ENCODE results near the gene FLNA. TPM values are rescaled to one million over a fixed set of nuclear protein-coding genes. Genes with fewer than 3 reads are reported as not detected.

FLNA gene
- total RNA-seq, result 1,000 to 10,000 TPM in 4 of 5 donors, 100 to 1,000 TPM in 1; 893 to 1,483 (median 1,268) TPM
- 959 TPM for total RNA-seq (2013)
- total RNA-seq, result 1,477 to 3,859 (median 2,127) reads per million in 29 experiments

DNA sequence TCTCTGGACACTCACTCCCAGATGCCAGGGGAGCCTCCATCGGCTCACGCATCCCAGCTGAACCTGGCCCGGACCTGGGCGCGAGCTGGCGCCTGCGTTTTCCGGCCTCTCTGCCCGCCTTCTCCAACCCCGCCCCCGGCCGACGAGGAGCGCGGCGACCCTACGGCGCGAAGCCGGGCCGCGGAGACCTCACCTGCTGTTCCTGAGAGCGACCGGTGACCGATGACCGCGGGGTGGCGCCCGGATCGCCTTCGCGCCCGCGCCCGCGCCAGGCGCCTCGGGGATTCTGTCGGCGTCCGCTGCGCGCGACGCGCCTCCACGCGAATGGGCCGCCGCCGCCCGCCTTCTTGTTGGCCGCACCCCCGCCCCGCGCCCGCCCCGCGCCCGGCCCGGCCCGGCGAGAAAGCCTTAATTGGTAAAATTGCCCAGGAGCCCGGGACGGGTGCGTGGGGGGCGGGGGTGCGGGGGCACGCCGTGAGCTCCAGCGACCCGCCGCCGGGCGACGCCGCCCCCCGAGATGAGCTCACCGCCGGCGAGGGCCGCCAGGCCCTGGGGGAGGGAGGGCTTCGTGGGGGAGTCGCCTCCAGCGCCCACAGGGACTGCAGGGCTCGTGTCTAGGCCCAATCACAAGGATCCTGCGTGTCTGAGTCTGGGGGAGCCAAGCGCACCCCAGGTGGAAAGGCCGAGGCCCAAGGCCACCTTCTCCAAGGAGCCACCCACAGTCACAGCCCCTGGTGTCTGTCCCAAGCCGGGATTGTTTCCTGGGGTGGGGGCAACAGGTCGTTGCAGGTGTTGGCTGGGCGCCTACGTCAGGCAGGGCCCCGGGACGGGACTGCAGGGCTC is at the start of gene FLNA:
FLNA (minus strand) TSS at position 322 of the 843 bp plus-strand sequence. CDS start 3,389 bp downstream, outside the sequence.
- peak within 1 kb of the TSS; percentile 44 to 88 (median 61) for H3K4me3 Mint-ChIP-seq
- ATAC-seq (replicated peaks in 1 of 4) (no peak), DNase-seq (peak in 4 of 35 experiments; percentile 23 to 47 (median 34))
- H3K27ac Mint-ChIP-seq, result peak within 1 kb of the TSS; percentile 23 to 34
- ChIA-PET POLR2A (no interaction called here), CTCF (interaction anchor here in 1 of 2 donors (0.6 kb wide), 1 partner anchor 48 kb away, joined by 3 read pairs; no protein-coding TSS in a partner anchor)
- WGBS (ENCODE audit: insufficient coverage), result 3% methylated on average over 24 of the region's 95 CpGs
- H3K36me3 Mint-ChIP-seq, result no peaks in the 10 kb centered on the region
- Histone ChIP-seq H3K27me3 (replicated peaks in 1 of 2; ENCODE audit: control insufficient read depth in 2 of 2, extremely low read depth in 1 of 2, insufficient read depth in 2 of 2, low read length in 1 of 2) (no peaks in the 10 kb centered on the region), H3K4me1 (ENCODE audit: control insufficient read depth in 1 of 2, extremely low read depth in 1 of 2, insufficient read depth in 2 of 2, low read length in 2 of 2) (peaks cover 7 to 49% of the 10 kb centered on the region in 2 experiments), H3K36me3 (ENCODE audit: control insufficient read depth in 2 of 2, extremely low read depth in 1 of 2, insufficient read depth in 1 of 2, low read length in 1 of 2) (peaks cover 0 to 2% of the 10 kb centered on the region in 2 donors), H3K9me3 (no peaks in the 10 kb centered on the region), H3K27ac (ENCODE audit: low read length) (peak within 1 kb of the TSS; percentile 73), H3K4me3 (ENCODE audit: control insufficient read depth in 1 of 2, extremely low read depth in 1 of 2, low read length in 1 of 2) (peak within 1 kb of the TSS; percentile 45 to 51)
- no peaks in the 10 kb centered on the region for H3K27me3 Mint-ChIP-seq
- peaks cover 11 to 23% (median 21%) of the 10 kb centered on the region in 3 donors for H3K4me1 Mint-ChIP-seq
- H3K9me3 Mint-ChIP-seq, result no peaks in the 10 kb centered on the region

GRCh38 chrX:154420402-154420756 is 45.9 kb upstream of the FLNA start:
- Mint-ChIP-seq H3K4me3 (no peak overlapping the region), H3K36me3 (no peaks in the 10 kb centered on the region), H3K27ac (no peak overlapping the region), H3K27me3 (no peaks in the 10 kb centered on the region), H3K9me3 (no peaks in the 10 kb centered on the region), H3K4me1 (peaks cover 0 to 2% (median 0%) of the 10 kb centered on the region in 3 donors)
- no peak overlapping the region for H3K4me3 ChIP-seq (ENCODE audit: control insufficient read depth in 1 of 2, extremely low read depth in 1 of 2, low read length in 1 of 2)
- no peaks in the 10 kb centered on the region for H3K9me3 ChIP-seq
- H3K4me1 ChIP-seq (ENCODE audit: control insufficient read depth in 1 of 2, extremely low read depth in 1 of 2, insufficient read depth in 2 of 2, low read length in 2 of 2), result no peaks in the 10 kb centered on the region
- H3K27ac ChIP-seq (ENCODE audit: low read length), result no peak overlapping the region
- 95% methylated on average over 5 of the region's 10 CpGs for WGBS (ENCODE audit: insufficient coverage)
- ATAC-seq (replicated peaks in 1 of 4), result no peak
- H3K27me3 ChIP-seq (replicated peaks in 1 of 2; ENCODE audit: control insufficient read depth in 2 of 2, extremely low read depth in 1 of 2, insufficient read depth in 2 of 2, low read length in 1 of 2), result no peaks in the 10 kb centered on the region
- ChIA-PET CTCF (no interaction called here), POLR2A (no interaction called here)
- no peak for DNase-seq
- peaks cover 0 to 3% of the 10 kb centered on the region in 2 donors for H3K36me3 ChIP-seq (ENCODE audit: control insufficient read depth in 2 of 2, extremely low read depth in 1 of 2, insufficient read depth in 1 of 2, low read length in 1 of 2)

DNA sequence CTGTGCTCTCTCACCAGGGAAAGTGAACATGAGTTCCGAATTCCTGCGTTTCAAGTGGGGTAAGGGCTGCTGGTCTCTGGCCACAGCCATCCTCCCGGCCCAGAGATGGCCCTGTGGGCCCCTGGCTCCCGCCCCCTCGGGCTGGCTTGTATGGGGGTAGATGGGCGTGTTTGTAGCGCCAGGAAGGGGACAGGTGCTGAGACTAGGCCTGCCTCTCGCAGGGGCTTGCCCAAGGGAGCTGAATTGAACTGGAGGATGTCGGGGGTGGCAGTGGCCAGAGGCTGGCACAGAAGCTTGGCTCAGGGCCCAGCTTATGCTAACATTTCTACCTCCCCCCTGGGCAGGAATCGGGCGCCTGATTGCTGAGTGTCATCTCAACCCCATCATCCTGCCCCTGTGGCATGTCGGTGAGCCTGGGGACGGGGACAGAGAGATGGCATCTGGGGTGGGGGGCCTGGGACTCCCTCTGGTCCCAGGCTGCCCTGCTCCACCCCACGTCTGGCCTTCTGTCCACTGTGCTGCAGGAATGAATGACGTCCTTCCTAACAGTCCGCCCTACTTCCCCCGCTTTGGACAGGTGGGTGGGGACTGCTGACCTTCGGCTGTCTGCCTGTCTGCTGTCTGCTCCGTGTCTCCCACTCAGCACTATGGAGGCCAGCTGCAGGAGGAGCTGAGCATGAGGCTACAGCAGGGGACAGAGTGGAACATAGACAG is 45.4 kb upstream of the FLNA start:
- Mint-ChIP-seq H3K27me3 (no peaks in the 10 kb centered on the region), H3K4me1 (peaks cover 0 to 2% (median 0%) of the 10 kb centered on the region in 3 donors), H3K9me3 (no peaks in the 10 kb centered on the region), H3K4me3 (no peak overlapping the region), H3K36me3 (no peaks in the 10 kb centered on the region), H3K27ac (no peak overlapping the region)
- CTCF ChIA-PET, result no interaction called here
- DNase-seq, result no peak
- no peak for ATAC-seq (replicated peaks in 1 of 4)
- no peaks in the 10 kb centered on the region for H3K27me3 ChIP-seq (replicated peaks in 1 of 2; ENCODE audit: control insufficient read depth in 2 of 2, extremely low read depth in 1 of 2, insufficient read depth in 2 of 2, low read length in 1 of 2)
- no peak overlapping the region for H3K27ac ChIP-seq (ENCODE audit: low read length)
- no peaks in the 10 kb centered on the region for H3K4me1 ChIP-seq (ENCODE audit: control insufficient read depth in 1 of 2, extremely low read depth in 1 of 2, insufficient read depth in 2 of 2, low read length in 2 of 2)
- POLR2A ChIA-PET, result no interaction called here
- no peaks in the 10 kb centered on the region for H3K9me3 ChIP-seq
- H3K4me3 ChIP-seq (ENCODE audit: control insufficient read depth in 1 of 2, extremely low read depth in 1 of 2, low read length in 1 of 2), result no peak overlapping the region
- H3K36me3 ChIP-seq (ENCODE audit: control insufficient read depth in 2 of 2, extremely low read depth in 1 of 2, insufficient read depth in 1 of 2, low read length in 1 of 2), result peaks cover 0 to 3% of the 10 kb centered on the region in 2 donors
- WGBS (ENCODE audit: insufficient coverage), result 100% methylated on average over 3 of the region's 19 CpGs

GRCh38 chrX:154419189-154419588 is 44.8 kb upstream of the FLNA start:
- Histone ChIP-seq H3K4me1 (ENCODE audit: control insufficient read depth in 1 of 2, extremely low read depth in 1 of 2, insufficient read depth in 2 of 2, low read length in 2 of 2) (no peaks in the 10 kb centered on the region), H3K36me3 (ENCODE audit: control insufficient read depth in 2 of 2, extremely low read depth in 1 of 2, insufficient read depth in 1 of 2, low read length in 1 of 2) (peaks cover 0 to 3% of the 10 kb centered on the region in 2 donors), H3K27ac (ENCODE audit: low read length) (no peak overlapping the region), H3K27me3 (replicated peaks in 1 of 2; ENCODE audit: control insufficient read depth in 2 of 2, extremely low read depth in 1 of 2, insufficient read depth in 2 of 2, low read length in 1 of 2) (no peaks in the 10 kb centered on the region), H3K9me3 (no peaks in the 10 kb centered on the region), H3K4me3 (ENCODE audit: control insufficient read depth in 1 of 2, extremely low read depth in 1 of 2, low read length in 1 of 2) (no peak overlapping the region)
- ChIA-PET POLR2A (no interaction called here), CTCF (no interaction called here)
- Mint-ChIP-seq H3K27ac (peak overlapping the region in 1 of 2 donors; percentile 12), H3K4me1 (peaks cover 0 to 2% (median 0%) of the 10 kb centered on the region in 3 donors), H3K27me3 (no peaks in the 10 kb centered on the region), H3K9me3 (no peaks in the 10 kb centered on the region), H3K36me3 (no peaks in the 10 kb centered on the region), H3K4me3 (no peak overlapping the region)
- WGBS (ENCODE audit: insufficient coverage), result 81% methylated on average over 6 of the region's 8 CpGs
- DNase-seq (no peak), ATAC-seq (replicated peaks in 1 of 4) (no peak)

- DNase-seq (no peak), ATAC-seq (replicated peaks in 1 of 4) (no peak)
- Mint-ChIP-seq H3K9me3 (no peaks in the 10 kb centered on the region), H3K27me3 (no peaks in the 10 kb centered on the region), H3K4me3 (no peak overlapping the region), H3K4me1 (peaks cover 5 to 7% (median 6%) of the 10 kb centered on the region in 3 donors), H3K36me3 (no peaks in the 10 kb centered on the region), H3K27ac (no peak overlapping the region)
- Histone ChIP-seq H3K36me3 (ENCODE audit: control insufficient read depth in 2 of 2, extremely low read depth in 1 of 2, insufficient read depth in 1 of 2, low read length in 1 of 2) (peaks cover 0 to 9% of the 10 kb centered on the region in 2 donors), H3K27me3 (replicated peaks in 1 of 2; ENCODE audit: control insufficient read depth in 2 of 2, extremely low read depth in 1 of 2, insufficient read depth in 2 of 2, low read length in 1 of 2) (no peaks in the 10 kb centered on the region), H3K9me3 (no peaks in the 10 kb centered on the region), H3K4me1 (ENCODE audit: control insufficient read depth in 1 of 2, extremely low read depth in 1 of 2, insufficient read depth in 2 of 2, low read length in 2 of 2) (peaks cover 0 to 9% of the 10 kb centered on the region in 2 experiments), H3K27ac (ENCODE audit: low read length) (no peak overlapping the region), H3K4me3 (ENCODE audit: control insufficient read depth in 1 of 2, extremely low read depth in 1 of 2, low read length in 1 of 2) (no peak overlapping the region)
- CTCF ChIA-PET, result interaction anchor here in 1 of 2 donors (1.2 kb wide), 1 partner anchor 132 kb away, joined by 3 read pairs; no protein-coding TSS in a partner anchor
- POLR2A ChIA-PET, result no interaction called here
- WGBS (ENCODE audit: insufficient coverage), result no CpG with 5 or more reads among the region's 7 CpGs
Observed at GRCh38 chrX:154417157-154417556, 42.7 kb upstream of the FLNA start.

DNA sequence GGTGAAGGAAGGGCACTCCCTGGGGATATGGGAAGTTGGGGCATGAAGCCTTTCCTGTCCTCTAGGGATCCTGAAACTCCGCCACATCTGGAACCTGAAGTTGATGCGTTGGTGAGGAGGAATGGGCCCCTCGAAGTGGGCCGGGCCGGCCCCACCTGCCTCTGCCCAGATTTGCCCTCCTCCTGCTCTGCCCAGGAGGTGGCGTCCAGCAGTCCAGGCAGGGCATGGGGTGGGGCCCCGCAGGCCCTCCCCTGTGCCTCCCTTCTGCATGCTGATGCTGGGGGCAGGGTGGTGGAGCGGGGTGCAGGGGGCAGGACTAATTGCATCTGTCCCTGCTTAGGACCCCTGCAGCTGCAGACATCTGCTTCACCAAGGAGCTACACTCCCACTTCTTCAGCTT is 38.7 kb upstream of the FLNA start:
- no peaks in the 10 kb centered on the region for H3K36me3 Mint-ChIP-seq
- no peak for DNase-seq
- Histone ChIP-seq H3K9me3 (no peaks in the 10 kb centered on the region), H3K4me3 (ENCODE audit: control insufficient read depth in 1 of 2, extremely low read depth in 1 of 2, low read length in 1 of 2) (no peak overlapping the region), H3K27ac (ENCODE audit: low read length) (peak overlapping the region; percentile 56), H3K27me3 (replicated peaks in 1 of 2; ENCODE audit: control insufficient read depth in 2 of 2, extremely low read depth in 1 of 2, insufficient read depth in 2 of 2, low read length in 1 of 2) (no peaks in the 10 kb centered on the region), H3K36me3 (ENCODE audit: control insufficient read depth in 2 of 2, extremely low read depth in 1 of 2, insufficient read depth in 1 of 2, low read length in 1 of 2) (peaks cover 0 to 6% of the 10 kb centered on the region in 2 donors), H3K4me1 (ENCODE audit: control insufficient read depth in 1 of 2, extremely low read depth in 1 of 2, insufficient read depth in 2 of 2, low read length in 2 of 2) (peaks cover 2 to 27% of the 10 kb centered on the region in 2 experiments)
- no CpG with 5 or more reads among the region's 8 CpGs for WGBS (ENCODE audit: insufficient coverage)
- H3K27ac Mint-ChIP-seq, result peak overlapping the region; percentile 82 to 90
- no peaks in the 10 kb centered on the region for H3K27me3 Mint-ChIP-seq
- peaks cover 13 to 23% (median 16%) of the 10 kb centered on the region in 3 donors for H3K4me1 Mint-ChIP-seq
- ChIA-PET CTCF (no interaction called here), POLR2A (interaction anchor here in 1 of 2 donors (0.6 to 0.9 kb wide), 2 partner anchors 42 to 78 kb away, joined by 3 read pairs; no protein-coding TSS in a partner anchor)
- H3K9me3 Mint-ChIP-seq, result no peaks in the 10 kb centered on the region
- H3K4me3 Mint-ChIP-seq, result peak overlapping the region in 1 of 3 donors; percentile 83
- no peak for ATAC-seq (replicated peaks in 1 of 4)
